GM19238 (cell line): ENCODE results near the gene CSF2RB.

Source experiments
- DNase-seq: peaks from one replicate; pipeline ENCODE4 v3.0.0; 2011; ENCODE audit warnings: low spot score; ENCODE audit not compliant: insufficient read length

Gene CSF2RB

DNA sequence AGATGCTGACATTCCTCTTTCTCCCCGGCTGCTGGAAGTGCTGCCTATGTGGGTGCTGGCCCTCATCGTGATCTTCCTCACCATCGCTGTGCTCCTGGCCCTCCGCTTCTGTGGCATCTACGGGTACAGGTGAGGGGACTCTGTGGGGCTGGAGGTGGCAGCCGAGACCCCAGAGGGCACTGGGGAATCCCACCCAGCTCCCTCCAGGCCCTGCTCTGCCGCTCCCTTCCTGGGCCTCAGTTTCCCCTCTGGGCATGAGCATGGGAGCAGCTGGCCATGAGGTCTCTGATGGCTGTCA is 21.8 kb downstream of the CSF2RB start:
- DNase-seq, result no peak

DNA sequence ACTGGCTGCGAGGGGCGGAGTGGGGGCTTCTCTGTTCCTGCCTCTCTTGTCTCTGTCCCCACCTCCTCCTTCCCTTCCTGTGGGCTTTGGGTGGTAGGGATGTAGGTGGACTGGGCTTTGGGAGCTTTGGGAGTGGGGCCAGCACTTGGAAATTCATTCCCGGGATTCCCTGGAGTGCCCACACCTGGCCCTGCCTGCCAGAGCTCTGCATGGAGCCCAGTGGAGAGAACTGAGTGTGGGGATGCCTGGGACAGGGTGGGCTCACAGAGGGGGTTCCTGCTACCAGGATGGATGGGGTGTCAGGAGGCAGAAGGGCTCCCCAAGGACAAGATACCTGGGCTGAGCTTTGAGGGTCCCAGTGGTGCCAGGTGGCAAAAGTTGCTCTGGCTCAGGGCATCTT is 22.3 kb downstream of the CSF2RB start:
- DNase-seq, result no peak

DNA sequence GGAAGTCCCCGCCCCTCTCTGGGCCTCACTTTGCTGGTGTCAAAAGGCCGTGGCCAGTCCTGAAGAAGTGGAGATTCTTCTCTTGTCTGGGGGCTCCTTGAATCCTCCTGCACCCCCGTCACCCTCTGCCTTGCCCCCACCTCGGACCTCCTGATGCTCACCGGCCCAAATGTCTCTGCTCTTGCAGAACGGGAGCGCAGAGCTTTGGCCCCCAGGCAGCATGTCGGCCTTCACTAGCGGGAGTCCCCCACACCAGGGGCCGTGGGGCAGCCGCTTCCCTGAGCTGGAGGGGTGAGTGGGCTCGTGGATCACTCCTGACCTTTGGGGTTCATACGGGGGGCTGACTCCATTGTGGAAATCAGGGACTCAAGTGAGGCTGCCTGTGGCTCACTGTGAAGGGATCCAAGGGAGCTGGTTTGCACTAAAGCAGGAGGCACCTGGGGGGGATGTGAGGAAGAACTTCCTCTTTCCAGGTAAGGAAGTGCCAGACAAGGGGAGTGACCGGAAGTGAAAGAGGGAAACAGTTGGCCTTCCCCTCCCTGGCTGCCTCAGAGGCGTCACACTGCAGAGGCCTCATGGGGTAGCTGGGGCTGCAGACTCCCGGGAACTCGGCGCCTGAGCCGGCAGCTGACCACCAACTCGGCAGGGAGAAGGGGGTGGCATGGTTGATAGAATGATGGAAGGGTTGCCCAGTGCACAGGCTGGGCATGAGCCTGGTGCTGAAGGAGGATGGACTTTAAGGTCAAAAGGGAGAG is 23.1 kb downstream of the CSF2RB start:
- DNase-seq, result no peak

- no peak for DNase-seq
Measured at GRCh38 chr22:36937319-36938027, 24.0 kb downstream of the CSF2RB start.

DNA sequence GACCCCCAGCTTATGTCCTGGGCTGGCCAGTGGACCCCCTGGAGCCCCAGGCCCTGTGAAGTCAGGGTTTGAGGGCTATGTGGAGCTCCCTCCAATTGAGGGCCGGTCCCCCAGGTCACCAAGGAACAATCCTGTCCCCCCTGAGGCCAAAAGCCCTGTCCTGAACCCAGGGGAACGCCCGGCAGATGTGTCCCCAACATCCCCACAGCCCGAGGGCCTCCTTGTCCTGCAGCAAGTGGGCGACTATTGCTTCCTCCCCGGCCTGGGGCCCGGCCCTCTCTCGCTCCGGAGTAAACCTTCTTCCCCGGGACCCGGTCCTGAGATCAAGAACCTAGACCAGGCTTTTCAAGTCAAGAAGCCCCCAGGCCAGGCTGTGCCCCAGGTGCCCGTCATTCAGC is 24.6 kb downstream of the CSF2RB start:
- DNase-seq, result no peak

- DNase-seq, result no peak
Measured at GRCh38 chr22:36938886-36939285, 25.5 kb downstream of the CSF2RB start.

DNA sequence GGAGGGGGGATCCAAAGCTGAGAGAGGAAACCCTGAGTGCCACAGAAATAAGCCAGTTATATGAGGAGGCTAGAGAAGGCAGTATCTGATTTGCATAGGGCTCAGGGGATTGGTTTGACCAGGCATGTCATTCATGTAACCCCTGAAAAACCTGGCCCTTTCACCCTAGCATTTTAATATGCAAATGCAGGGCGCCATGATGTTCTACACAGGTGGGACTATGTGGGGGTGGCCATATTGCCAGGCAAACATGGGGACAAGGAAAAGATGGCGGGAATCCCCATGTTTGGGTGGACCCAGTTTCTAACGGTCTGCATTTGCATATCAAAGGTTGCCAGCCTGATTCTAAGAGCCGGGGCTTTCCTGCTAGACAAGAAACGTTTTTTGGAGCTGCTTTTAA is 27.2 kb downstream of the CSF2RB start:
- no peak for DNase-seq

DNA sequence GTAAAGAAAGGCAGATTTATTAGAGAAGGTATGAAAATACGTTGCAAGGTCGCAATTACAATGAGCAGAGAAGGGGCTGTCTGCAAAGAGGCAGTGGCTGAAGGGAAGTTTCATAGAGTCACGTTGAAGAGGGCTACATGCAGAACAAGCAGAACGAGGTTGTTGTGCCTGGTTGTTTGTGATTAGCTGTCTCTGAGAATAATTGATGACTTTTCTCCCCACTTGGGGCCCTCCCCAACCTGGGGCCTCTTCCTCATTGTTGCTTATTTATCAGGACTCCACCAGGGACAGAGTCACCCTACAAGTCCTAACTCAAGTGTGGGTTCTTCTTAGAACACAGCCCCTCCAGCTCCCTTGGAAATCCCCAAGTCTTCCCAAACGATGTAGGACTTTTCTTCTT is 29.1 kb downstream of the CSF2RB start:
- DNase-seq, result no peak

GRCh38 chr22:36946421-36947158 is 33.2 kb downstream of the CSF2RB start:
- DNase-seq, result no peak

- no peak for DNase-seq
Measured at GRCh38 chr22:36948273-36949225, 35.1 kb downstream of the CSF2RB start.

DNA sequence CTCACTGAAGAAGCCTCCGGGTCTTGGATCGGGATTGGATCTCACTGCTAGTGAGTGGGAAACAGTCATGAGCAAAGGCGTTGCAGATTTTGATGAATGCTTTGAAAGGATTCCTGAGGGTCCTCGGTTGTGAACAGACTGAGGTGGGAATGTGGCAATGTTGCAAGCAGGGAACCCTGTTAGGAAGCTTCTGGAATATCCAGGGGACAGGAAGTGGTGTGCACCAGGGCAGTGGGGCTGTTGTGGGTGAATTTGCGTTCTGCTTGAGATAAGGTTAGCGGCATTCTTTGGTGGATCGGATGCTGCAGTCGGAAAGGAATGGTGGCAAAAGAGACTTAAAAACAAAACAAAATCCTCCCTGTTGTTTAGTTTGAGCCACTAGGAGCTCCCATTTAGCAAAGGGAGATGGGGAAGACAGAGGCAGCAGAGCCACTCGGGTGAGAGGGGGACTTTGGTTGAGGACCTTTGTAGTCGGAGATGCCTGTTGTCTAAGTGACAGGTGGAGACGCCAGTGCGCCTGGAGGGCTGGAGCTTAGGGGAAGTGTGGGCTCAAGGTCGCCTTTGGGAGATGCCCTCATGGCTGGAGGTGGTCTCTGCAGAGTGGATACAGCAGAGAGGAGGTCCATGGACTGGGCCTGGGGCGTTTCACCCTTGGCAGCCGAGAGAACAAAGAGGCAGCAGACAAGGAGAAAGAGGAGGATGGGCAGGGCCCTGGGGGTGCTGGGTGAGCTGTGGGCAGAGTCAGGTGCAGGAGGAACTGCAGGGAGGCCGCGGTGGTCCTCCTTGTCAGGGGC is 37.6 kb downstream of the CSF2RB start:
- DNase-seq, result no peak

DNA sequence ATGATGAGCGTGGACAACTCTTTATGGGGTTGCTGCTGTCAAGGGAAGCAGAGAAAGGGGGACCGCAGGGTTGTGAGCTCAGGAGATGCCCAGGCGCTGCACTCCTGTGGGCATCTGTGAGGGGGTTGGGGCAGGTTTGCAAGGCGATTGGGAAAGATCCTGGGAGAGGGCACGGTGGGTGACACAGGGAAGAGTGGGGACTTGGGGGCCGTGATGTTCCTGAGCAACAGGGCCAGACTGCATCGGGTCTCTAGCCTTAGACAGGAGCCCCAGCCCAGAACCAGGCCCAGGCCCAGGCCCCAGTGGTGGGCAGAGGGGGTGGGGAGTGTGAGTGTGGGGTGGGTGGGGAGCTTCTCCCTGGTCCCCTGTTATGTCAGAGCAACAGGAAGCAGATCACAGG is 38.3 kb downstream of the CSF2RB start:
- no peak for DNase-seq

GRCh38 chr22:36953239-36954080 is 40.0 kb downstream of the CSF2RB start:
- DNase-seq, result no peak

DNA sequence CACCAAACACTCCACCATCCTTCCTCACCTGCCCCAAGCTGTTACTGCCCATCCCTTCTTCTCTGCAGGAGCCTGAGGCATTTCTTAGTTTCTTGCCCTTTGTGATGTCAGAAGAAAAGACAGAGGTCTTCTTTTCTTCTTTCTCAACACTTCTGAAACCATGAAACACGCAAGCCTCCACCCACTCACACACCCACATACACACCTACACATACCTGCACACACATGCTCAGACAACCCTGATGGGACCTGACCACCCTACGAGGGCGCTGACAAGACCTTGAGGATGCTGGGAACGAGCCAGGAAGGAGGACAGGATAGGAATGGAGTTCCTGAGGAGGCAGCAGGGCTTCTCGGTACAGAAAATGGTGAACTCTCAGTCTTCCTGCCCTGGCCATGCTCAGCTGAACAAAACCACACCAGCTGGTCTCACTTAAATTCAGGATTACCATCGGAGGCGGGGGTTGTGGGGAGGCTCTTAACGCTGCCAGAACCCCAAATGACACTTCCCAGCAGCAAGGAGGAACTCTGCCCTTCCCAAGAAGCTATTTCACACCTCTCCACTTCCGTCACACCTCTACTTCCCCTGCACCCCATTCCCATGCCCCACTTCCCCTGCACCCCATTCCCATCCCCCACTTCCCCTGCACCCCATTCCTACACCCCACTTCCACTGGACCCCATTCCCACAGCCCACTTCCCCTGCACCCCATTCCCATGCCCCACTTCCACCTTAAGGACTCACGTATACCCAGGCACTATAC is 41.0 kb downstream of the CSF2RB start:
- no peak for DNase-seq

DNA sequence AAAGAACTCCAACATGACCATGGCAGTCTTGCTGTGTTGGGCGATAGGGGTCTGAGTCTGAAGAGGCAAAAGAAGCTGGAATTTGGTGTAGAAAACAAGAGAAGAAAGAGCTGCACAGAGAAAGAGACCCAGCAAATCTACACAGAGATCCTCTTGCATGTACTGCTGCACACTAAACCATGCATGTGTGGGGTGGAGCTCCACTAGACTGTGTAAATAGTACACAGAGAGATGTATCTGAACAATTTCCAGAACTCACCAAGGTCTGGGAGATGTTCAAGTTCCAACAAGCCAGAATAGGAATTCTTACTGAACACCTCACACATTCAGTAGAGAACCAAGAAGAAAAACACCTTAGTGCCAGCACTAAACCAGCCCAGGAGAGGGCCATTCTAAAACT is 42.3 kb downstream of the CSF2RB start:
- DNase-seq, result no peak

DNA sequence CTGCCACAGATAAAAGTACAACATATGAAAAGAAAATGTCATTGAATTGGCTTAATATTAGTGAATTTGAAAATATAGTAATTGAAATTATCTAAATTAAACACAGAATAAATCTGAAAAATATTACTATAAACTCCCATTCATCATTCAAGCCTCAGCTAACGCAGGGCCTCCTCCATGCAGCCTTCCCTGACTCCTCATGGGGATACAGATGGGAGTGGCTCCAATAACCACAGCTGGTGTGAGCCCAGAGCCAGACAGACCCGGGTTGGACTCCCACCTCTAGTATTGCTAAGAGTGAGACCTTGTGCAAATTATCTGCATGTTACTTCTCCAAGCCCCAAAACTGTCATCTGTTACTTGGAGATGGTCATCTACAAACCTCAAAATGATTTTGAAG is 44.9 kb downstream of the CSF2RB start:
- no peak for DNase-seq

- DNase-seq, result no peak
Measured at GRCh38 chr22:36961626-36962025, 48.2 kb downstream of the CSF2RB start.

- DNase-seq, result no peak
Measured at GRCh38 chr22:36963302-36963701, 49.9 kb downstream of the CSF2RB start.

GRCh38 chr22:36964106-36964505 is 50.7 kb downstream of the CSF2RB start:
- no peak for DNase-seq
